HEK293T (cell line): ENCODE data around the gene PRKG1.
A peak's percentile ranks its signal among the peaks of the same experiment; 100 is the strongest.

Source experiments
- CTCF ChIA-PET: fragments of 350-600 bp; formaldehyde crosslinking; extraction: SDS; loops from one replicate; lab custom pipeline; 2021; ENCODE audit warnings: antibody characterized with exemption, inconsistent platforms; lab: Yijun Ruan, JAX
- POLR2A ChIA-PET: fragments of 350-600 bp; formaldehyde crosslinking; extraction: SDS; loops from one replicate; lab custom pipeline; 2020; ENCODE audit warnings: antibody characterized with exemption, inconsistent platforms; lab: Yijun Ruan, JAX
- DNase-seq: peaks from one replicate; pipeline ENCODE4 v3.0.0; 2012; ENCODE audit warnings: mixed read lengths; ENCODE audit errors: extremely low spot score
- ARNT ChIP-seq: fragments of 450-650 bp; IDR thresholded peaks from 2 replicates; pipeline ENCODE4 v1.6.1; 2017; ENCODE audit warnings: mild to moderate bottlenecking
- BHLHE40 ChIP-seq: fragments of 450-650 bp; IDR thresholded peaks from 2 replicates; pipeline ENCODE4 v1.6.1; 2016; ENCODE audit warnings: mild to moderate bottlenecking, moderate library complexity, borderline replicate concordance
- CTBP1 ChIP-seq: fragments of 450-650 bp; IDR thresholded peaks from 2 replicates; pipeline ENCODE4 v1.6.1; 2016; ENCODE audit warnings: borderline replicate concordance
- ELF4 ChIP-seq: fragments of 450-650 bp; IDR thresholded peaks from 2 replicates; pipeline ENCODE4 v1.6.1; 2017; ENCODE audit warnings: antibody characterized with exemption
- FOXA1 ChIP-seq: fragments of 450-650 bp; IDR thresholded peaks from 2 replicates; pipeline ENCODE4 v1.6.1; 2016; ENCODE audit warnings: mild to moderate bottlenecking
- FOXK2 ChIP-seq: fragments of 450-650 bp; IDR thresholded peaks from 2 replicates; pipeline ENCODE4 v1.6.1; 2016; ENCODE audit warnings: mild to moderate bottlenecking
- FOXM1 ChIP-seq: fragments of 450-650 bp; IDR thresholded peaks from 2 replicates; pipeline ENCODE4 v1.6.1; 2017; ENCODE audit warnings: mild to moderate bottlenecking, borderline replicate concordance
- HDGF ChIP-seq: fragments of 450-650 bp; IDR thresholded peaks from 2 replicates; pipeline ENCODE4 v1.6.1; 2017; ENCODE audit warnings: antibody characterized with exemption, borderline replicate concordance
- L3MBTL2 ChIP-seq: fragments of 450-650 bp; conservative IDR thresholded peaks from 2 replicates; pipeline ENCODE4 v1.6.1; 2016; ENCODE audit warnings: mild to moderate bottlenecking
- LEF1 ChIP-seq: fragments of 450-650 bp; IDR thresholded peaks from 2 replicates; pipeline ENCODE4 v1.6.1; 2017; ENCODE audit warnings: mild to moderate bottlenecking, borderline replicate concordance
- NFRKB ChIP-seq: fragments of 450-650 bp; IDR thresholded peaks from 2 replicates; pipeline ENCODE4 v1.6.1; 2016; ENCODE audit warnings: mild to moderate bottlenecking, moderate library complexity
- SP1 ChIP-seq: fragments of 450-650 bp; IDR thresholded peaks from 2 replicates; pipeline ENCODE4 v1.6.1; 2017
- SUZ12 ChIP-seq: fragments of 450-650 bp; IDR thresholded peaks from 2 replicates; pipeline ENCODE4 v1.6.1; 2016; ENCODE audit warnings: mild to moderate bottlenecking
- TARDBP ChIP-seq: fragments of 450-650 bp; IDR thresholded peaks from 2 replicates; pipeline ENCODE4 v1.6.1; 2016
- ZNF384 ChIP-seq: fragments of 450-650 bp; IDR thresholded peaks from 2 replicates; pipeline ENCODE4 v1.6.1; 2016
- TF ChIP-seq, protein P1 (sequence below): fragments of 450-650 bp; IDR thresholded peaks from 2 replicates; pipeline ENCODE4 v1.6.1; 2016

Gene PRKG1

GRCh38 chr10:51462076-51462779 lies 387.9 kb downstream of the PRKG1 start:
- no peak for TF ChIP-seq SP1
- TF ChIP-seq, protein P1, sequence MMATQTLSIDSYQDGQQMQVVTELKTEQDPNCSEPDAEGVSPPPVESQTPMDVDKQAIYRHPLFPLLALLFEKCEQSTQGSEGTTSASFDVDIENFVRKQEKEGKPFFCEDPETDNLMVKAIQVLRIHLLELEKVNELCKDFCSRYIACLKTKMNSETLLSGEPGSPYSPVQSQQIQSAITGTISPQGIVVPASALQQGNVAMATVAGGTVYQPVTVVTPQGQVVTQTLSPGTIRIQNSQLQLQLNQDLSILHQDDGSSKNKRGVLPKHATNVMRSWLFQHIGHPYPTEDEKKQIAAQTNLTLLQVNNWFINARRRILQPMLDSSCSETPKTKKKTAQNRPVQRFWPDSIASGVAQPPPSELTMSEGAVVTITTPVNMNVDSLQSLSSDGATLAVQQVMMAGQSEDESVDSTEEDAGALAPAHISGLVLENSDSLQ = peak; percentile 39
- ChIA-PET CTCF (no interaction called here), POLR2A (interaction anchor here (0.6 kb wide), 1 partner anchor 406 kb away, joined by 5 read pairs; no protein-coding TSS in a partner anchor)
- no peak for DNase-seq

DNA sequence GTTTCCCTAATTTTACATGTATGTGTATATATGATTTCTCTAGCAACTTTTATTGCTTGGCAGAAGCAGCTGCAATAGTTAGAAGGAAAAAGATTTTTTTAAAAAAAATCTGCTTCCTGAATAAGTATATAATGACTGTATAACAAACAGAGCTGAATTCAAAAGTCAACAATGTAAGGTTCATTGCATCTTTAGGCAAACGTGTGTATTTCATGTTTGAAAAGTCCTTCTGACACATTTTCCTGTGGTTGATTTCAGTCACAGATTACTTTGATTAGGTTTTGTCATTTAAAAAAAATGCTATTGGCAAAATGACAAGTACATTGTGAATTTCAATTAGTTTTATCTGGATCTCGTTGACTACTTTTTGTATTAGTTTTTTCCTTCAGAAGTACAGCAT lies 394.1 kb downstream of the PRKG1 start:
- no peak for TF ChIP-seq FOXA1
- no peak for TF ChIP-seq ARNT
- TF ChIP-seq FOXM1 = no peak
- TF ChIP-seq, protein P1 = no peak
- no peak for TF ChIP-seq HDGF
- no peak for TF ChIP-seq FOXK2
- TF ChIP-seq ELF4 = no peak
- no peak for TF ChIP-seq TARDBP
- TF ChIP-seq ZNF384 = no peak
- TF ChIP-seq SP1 = no peak
- no peak for TF ChIP-seq LEF1
- no peak for TF ChIP-seq SUZ12
- no peak for TF ChIP-seq BHLHE40
- no peak for TF ChIP-seq L3MBTL2
- no peak for TF ChIP-seq CTBP1
- TF ChIP-seq NFRKB = no peak
- no peak for DNase-seq
- ChIA-PET CTCF (no interaction called here), POLR2A (no interaction called here)

GRCh38 chr10:51469686-51470085 lies 395.4 kb downstream of the PRKG1 start:
- ChIA-PET CTCF (no interaction called here), POLR2A (no interaction called here)
- TF ChIP-seq LEF1 = no peak
- TF ChIP-seq FOXK2 = no peak
- no peak for TF ChIP-seq FOXM1
- no peak for TF ChIP-seq FOXA1
- TF ChIP-seq ELF4 = no peak
- TF ChIP-seq TARDBP = no peak
- no peak for TF ChIP-seq SUZ12
- TF ChIP-seq ARNT = no peak
- no peak for TF ChIP-seq ZNF384
- TF ChIP-seq HDGF = no peak
- no peak for TF ChIP-seq NFRKB
- no peak for TF ChIP-seq CTBP1
- no peak for TF ChIP-seq L3MBTL2
- TF ChIP-seq BHLHE40 = no peak
- no peak for TF ChIP-seq SP1
- DNase-seq = no peak

DNA sequence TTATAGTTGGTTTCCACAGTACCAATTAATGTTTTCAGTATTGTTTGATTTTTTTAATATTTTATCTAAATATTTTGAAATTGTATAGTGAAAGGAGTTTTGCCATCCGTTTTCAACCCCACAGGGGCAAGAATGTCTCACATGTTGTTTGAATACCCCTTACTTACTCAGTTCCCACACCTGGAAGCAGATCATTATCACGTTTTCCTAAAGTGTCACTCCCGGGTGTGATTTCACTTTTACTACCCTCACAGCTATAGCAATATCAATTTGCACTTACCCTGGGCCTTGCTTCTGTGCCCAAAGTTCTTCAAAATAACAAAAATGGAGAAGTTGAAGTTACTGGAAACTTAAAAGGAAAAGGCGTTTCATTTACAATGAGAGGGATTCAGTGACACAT lies 397.0 kb downstream of the PRKG1 start:
- TF ChIP-seq FOXK2 (no peak), BHLHE40 (no peak), FOXM1 (no peak), ARNT (no peak), LEF1 (no peak), NFRKB (no peak), L3MBTL2 (no peak), HDGF (no peak), TARDBP (no peak), SP1 (no peak), FOXA1 (no peak), CTBP1 (no peak), SUZ12 (no peak), ZNF384 (no peak), ELF4 (no peak)
- TF ChIP-seq, protein P1 = no peak
- POLR2A ChIA-PET = no interaction called here
- CTCF ChIA-PET = no interaction called here
- DNase-seq = no peak

- DNase-seq = no peak
- CTCF ChIA-PET = no interaction called here
- TF ChIP-seq SP1 (no peak), HDGF (no peak)
- POLR2A ChIA-PET = no interaction called here
These were observed 397.9 kb downstream of the PRKG1 start for GRCh38 chr10:51472154-51472553.

DNA sequence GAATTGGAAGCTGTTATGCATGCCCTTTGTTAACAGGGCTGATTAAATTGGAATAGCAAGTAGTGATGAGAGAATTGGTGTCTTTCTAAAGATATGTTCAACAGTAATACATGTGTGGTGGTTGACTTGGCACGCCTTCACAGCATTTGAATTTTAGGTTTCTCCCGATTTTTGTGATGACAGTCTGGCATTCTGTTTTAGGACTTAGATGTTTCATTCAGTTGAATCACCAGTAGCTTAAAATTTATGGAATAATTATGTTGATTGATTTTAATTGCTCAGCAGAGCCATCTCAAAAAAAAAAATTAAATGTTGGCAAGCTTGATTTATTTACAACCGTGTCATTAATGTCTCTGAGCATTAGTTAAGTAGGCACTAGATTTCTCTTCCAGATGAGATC lies 405.4 kb downstream of the PRKG1 start:
- CTCF ChIA-PET = no interaction called here
- POLR2A ChIA-PET = no interaction called here
- DNase-seq = no peak
- TF ChIP-seq CTBP1 (no peak), TARDBP (no peak), HDGF (no peak), ELF4 (no peak)

DNA sequence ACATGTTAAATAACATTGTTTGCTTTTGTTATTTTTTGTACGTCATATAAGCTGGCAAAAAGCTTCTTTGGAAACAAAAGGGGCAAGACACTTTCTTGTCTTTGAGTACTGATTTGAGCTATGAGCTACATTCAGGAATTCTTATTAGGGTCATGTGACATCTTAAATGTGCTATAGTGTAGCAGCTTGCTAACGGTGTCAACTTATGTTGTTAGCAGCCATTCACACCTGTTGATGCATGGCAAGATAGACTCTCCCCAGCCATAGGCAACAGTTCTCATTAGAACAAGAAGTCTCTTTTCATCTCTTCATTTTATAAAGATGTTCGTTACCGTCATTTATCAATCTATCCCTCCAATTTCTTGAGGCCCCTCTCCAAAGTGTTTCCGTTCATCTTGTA lies 411.4 kb downstream of the PRKG1 start:
- POLR2A ChIA-PET = no interaction called here
- CTCF ChIA-PET = no interaction called here
- TF ChIP-seq FOXA1 (no peak), L3MBTL2 (no peak), FOXK2 (no peak), SUZ12 (no peak), HDGF (no peak), BHLHE40 (no peak), TARDBP (no peak), ELF4 (no peak), ARNT (no peak), CTBP1 (no peak), SP1 (no peak)
- TF ChIP-seq, protein P1 = no peak
- no peak for DNase-seq
